Right lobe of liver (tissue), 6 donors: ENCODE results near the gene TLR9. TPM values are rescaled to one million over a fixed set of nuclear protein-coding genes. Genes with fewer than 3 reads are reported as not detected.

ENCODE experiments used
- ATAC-seq, 4 donors: fragments of 200-7000 bp; cut with Tn5 transposase; one replicate each; pipeline ENCODE4 v1.9.1; 2020; ENCODE audit warnings: mild to moderate bottlenecking in 4 of 4, moderate library complexity in 4 of 4
- DNase-seq, 3 donors: peaks; one replicate each; pipeline ENCODE4 v3.0.0-alpha.2; 2020
- H3K27ac ChIP-seq, 3 donors: fragments of 200-600 bp; one replicate each; pipeline ENCODE4 v1.8.0; 2022
- H3K27me3 ChIP-seq, 2 donors: fragments of 200-600 bp; one replicate each; pipeline ENCODE4 v1.8.0; 2022
- H3K36me3 ChIP-seq, 4 donors: fragments of 200-600 bp; sonication (generic) in 1 of 4; one replicate each; pipeline versions ENCODE4 v1.5.1 to v1.8.0; 2017 to 2022; ENCODE audit warnings: control low read depth in 1 of 4
- H3K4me1 ChIP-seq, 4 donors: fragments of 200-600 bp; sonication (generic) in 1 of 4; one replicate each; pipeline versions ENCODE4 v1.5.1 to v1.8.0; 2017 to 2022; ENCODE audit warnings: control low read depth in 1 of 4
- H3K4me3 ChIP-seq, 3 donors: fragments of 200-600 bp; one replicate each; pipeline ENCODE4 v1.8.0; 2022
- H3K9me3 ChIP-seq, 4 donors: fragments of 200-600 bp; sonication (generic) in 1 of 4; one replicate each; pipeline versions ENCODE4 v1.5.1 to v1.8.0; 2017 to 2022; ENCODE audit warnings: control low read depth in 1 of 4
- POLR2A ChIP-seq: fragments of 450-650 bp; IDR thresholded peaks from one replicate; pipeline ENCODE4 v1.6.1; 2017; ENCODE audit warnings: antibody characterized with exemption, mild to moderate bottlenecking
- WGBS: methylation state at CpG from one replicate; pipeline ENCODE4 v1.1.6; 2018; ENCODE audit warnings: low coverage, low lambda C conversion rate; ENCODE audit not compliant: insufficient coverage; ENCODE audit errors: missing lambda C conversion rate; 5-methylcytosine and 5-hydroxymethylcytosine counted together
- intact Hi-C, 2 donors: fragments of 100-400 bp; cut with DNase I; formaldehyde crosslinking; loops; one replicate each; pipeline versions ENCODE4 v1.11.2 to v1.14.1; 2022
- total RNA-seq, 6 experiments: library from RNA; depleted of rRNA in 2 of 6; stranded (reverse); fragments of >200 nt in 2 of 6; fragmentation: NEBNext Ultra II Directional in 3 of 6; extraction: Animal tissue kit (Norgen Biotek cat#: 25700) in 3 of 6; gene quantifications; one replicate each; pipeline versions ENCODE4 v1.1.0 to v1.2.4, GENCODE V29; 2016 to 2023
- TF ChIP-seq, protein P1 (sequence below), 4 donors: fragments of 200-600 bp in 3 of 4; fragments of 450-650 bp in 1 of 4; IDR thresholded peaks; one replicate each; pipeline versions ENCODE4 v1.5.1 to v1.8.0; 2016 to 2022; ENCODE audit warnings: antibody characterized with exemption in 4 of 4, mild to moderate bottlenecking in 2 of 4
- donor health status: DM: no; HTN: yes; CAD: no.
- donor health status: DM: no; HTN: no; CAD: no.
- donor health status: DM: no; HTN: no; CAD: no.
- donor health status: DM: no; HTN: yes; CAD: no.
- donor health status: DM: no; HTN: yes; CAD: no.

Gene TLR9
- total RNA-seq, 6 experiments from 2014 or later = 0.12 to 0.59 (median 0.24) TPM; not detected in 2

DNA sequence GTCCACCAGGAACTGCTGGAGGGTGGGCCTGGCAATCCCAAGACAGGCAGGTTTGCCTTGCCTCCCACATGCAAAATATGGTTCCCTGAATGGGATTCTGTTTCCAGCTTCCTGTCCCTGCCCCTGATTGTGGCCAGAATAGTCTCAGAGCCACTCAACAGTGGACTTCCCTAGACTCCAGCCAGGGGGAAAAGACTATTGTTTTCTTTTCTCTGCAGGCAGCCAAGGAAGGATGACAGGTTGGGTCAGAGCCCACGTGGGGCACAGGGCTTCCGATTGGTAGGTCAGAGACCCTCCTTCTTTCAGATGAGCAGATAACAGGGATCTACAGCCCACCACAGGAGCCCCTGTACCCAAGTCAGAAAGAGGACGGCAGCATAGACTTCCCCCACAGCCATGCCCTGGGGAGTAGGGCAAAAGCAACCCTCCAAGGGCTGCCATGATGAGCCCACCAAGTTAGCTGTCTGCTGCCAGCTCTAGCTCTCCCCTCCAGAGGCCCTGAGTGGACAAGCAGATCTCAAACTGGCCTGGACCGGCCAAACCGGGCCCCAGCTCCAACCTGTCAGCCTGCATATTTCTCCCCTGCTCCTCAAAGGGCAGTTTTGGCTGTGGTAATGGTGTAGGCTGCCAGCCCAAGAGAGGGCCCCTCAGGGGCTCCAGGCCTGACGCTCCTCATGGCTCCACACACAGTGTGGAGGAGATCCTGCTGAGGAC lies 6.4 kb downstream of the TLR9 start:
- Histone ChIP-seq H3K36me3 (peaks cover 7 to 16% (median 10%) of the 10 kb centered on the region in 4 donors), H3K27ac (no peak overlapping the region), H3K4me3 (no peak overlapping the region), H3K27me3 (no peaks in the 10 kb centered on the region), H3K9me3 (no peaks in the 10 kb centered on the region), H3K4me1 (peaks cover 0 to 25% (median 13%) of the 10 kb centered on the region in 4 donors)
- intact Hi-C loops = no loop called here
- DNase-seq (peak in 1 of 3 donors; percentile 50), ATAC-seq (no peak)
- TF ChIP-seq, protein P1, sequence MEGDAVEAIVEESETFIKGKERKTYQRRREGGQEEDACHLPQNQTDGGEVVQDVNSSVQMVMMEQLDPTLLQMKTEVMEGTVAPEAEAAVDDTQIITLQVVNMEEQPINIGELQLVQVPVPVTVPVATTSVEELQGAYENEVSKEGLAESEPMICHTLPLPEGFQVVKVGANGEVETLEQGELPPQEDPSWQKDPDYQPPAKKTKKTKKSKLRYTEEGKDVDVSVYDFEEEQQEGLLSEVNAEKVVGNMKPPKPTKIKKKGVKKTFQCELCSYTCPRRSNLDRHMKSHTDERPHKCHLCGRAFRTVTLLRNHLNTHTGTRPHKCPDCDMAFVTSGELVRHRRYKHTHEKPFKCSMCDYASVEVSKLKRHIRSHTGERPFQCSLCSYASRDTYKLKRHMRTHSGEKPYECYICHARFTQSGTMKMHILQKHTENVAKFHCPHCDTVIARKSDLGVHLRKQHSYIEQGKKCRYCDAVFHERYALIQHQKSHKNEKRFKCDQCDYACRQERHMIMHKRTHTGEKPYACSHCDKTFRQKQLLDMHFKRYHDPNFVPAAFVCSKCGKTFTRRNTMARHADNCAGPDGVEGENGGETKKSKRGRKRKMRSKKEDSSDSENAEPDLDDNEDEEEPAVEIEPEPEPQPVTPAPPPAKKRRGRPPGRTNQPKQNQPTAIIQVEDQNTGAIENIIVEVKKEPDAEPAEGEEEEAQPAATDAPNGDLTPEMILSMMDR (IDR thresholded peaks at IDR 0.05) = no peak
- TF ChIP-seq POLR2A = no peak
- 80% methylated on average over 1 of the region's 6 CpGs for WGBS

DNA sequence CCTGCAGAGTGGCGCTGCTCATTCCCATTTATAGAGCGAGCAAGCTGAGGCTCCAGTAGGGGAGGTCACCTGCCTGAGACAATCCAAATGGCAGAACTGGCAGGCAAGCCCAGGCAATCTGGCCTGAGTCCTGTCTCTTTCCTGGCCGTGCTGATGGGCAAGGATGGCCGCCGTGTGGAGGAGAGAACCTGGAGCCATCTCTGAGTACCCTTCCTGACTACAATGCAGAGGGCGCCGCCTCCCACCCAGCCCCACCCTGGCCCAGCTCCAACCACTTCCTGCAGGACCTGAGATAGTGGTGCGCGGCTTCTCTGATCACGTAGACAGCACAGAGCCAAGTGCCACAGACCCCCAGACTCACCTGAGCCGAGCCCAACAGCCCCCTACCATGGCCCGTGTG lies 7.0 kb downstream of the TLR9 start:
- Histone ChIP-seq H3K4me3 (no peak overlapping the region), H3K4me1 (peaks cover 0 to 30% (median 14%) of the 10 kb centered on the region in 4 donors), H3K36me3 (peaks cover 10 to 23% (median 17%) of the 10 kb centered on the region in 4 donors), H3K9me3 (no peaks in the 10 kb centered on the region), H3K27ac (peak overlapping the region; percentile 18 to 99 (median 78)), H3K27me3 (no peaks in the 10 kb centered on the region)
- WGBS = no CpG with 5 or more reads among the region's 12 CpGs
- TF ChIP-seq POLR2A = no peak
- intact Hi-C loops = no loop called here
- ATAC-seq (no peak), DNase-seq (peak in 1 of 3 donors; percentile 54)

DNA sequence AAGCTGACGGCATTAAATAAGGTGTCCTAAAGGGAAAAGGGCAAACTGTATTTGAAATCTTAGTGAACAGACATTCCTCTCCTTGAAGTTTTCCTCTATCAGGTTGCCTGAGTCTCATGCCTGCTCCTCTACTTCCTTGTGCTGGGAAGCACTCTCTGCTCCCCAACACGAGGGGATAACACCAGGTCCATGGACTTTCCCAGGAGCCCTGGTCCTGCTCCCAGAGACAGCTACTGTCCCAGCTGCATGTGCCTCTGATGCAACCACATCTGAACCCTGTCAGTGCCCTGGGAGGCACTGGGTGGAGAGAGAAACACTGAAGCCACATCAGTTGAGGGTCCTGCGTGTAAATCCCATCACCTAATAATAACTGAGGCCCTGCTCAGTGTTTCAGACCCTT lies 7.4 kb downstream of the TLR9 start:
- DNase-seq = peak in 1 of 3 donors; percentile 67

DNA sequence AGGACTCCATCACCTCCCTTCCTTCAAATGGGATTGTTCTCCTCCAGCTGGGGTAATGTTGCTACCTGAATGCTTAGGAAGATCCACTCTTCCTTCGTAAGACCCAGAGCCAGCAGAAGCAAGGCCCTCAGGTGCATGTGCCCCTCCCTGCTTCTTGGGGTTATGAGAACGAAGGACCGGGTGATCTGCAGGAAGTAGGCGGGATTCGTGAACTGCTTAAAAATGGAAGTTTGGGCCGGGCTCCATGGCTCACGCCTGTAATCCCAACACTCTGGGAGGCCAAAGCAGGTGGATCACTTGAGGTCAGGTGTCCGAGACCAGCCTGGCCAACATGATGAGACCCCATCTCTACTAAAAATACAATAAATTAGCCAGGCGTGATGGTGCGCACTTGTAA lies 8.0 kb downstream of the TLR9 start:
- no peak for ATAC-seq
- peak; percentile 1 for TF ChIP-seq POLR2A
- TF ChIP-seq, protein P1 (IDR thresholded peaks at IDR 0.05) = no peak
- DNase-seq = peak in 1 of 3 donors; percentile 50
- Histone ChIP-seq H3K27ac (peak overlapping the region; percentile 66 to 99 (median 78)), H3K4me1 (peaks cover 0 to 31% (median 14%) of the 10 kb centered on the region in 4 donors), H3K36me3 (peaks cover 10 to 33% (median 26%) of the 10 kb centered on the region in 4 donors), H3K4me3 (no peak overlapping the region), H3K9me3 (no peaks in the 10 kb centered on the region), H3K27me3 (no peaks in the 10 kb centered on the region)
- WGBS = 49% methylated on average over 9 of the region's 10 CpGs
- intact Hi-C loops = no loop called here

More for the DNA sequence above, 7.4 kb downstream of the TLR9 start:
- Histone ChIP-seq H3K4me3 (no peak overlapping the region), H3K4me1 (peaks cover 0 to 30% (median 14%) of the 10 kb centered on the region in 4 donors), H3K27me3 (no peaks in the 10 kb centered on the region), H3K27ac (peak overlapping the region; percentile 18 to 99 (median 78)), H3K36me3 (peaks cover 10 to 27% (median 21%) of the 10 kb centered on the region in 4 donors), H3K9me3 (no peaks in the 10 kb centered on the region)
- peak in 3 of 4 donors; percentile 2 to 10 (median 3) for ATAC-seq
- TF ChIP-seq POLR2A = no peak
- TF ChIP-seq, protein P1 (IDR thresholded peaks at IDR 0.05) = no peak
- 86% methylated on average over 1 of the region's 3 CpGs for WGBS
- intact Hi-C loops = no loop called here
